ENCODE data around the gene EFCAB5. TPM values are rescaled to one million over a fixed set of nuclear protein-coding genes. Genes with fewer than 3 reads are reported as not detected.
"Not testable (repeated sequence)": the region's sequence is repeated elsewhere in the genome, so short reads cannot be mapped to it uniquely, and the experiment has no call there.

EFCAB5 gene
- total RNA-seq, 1 donor from 2014 or later: 0.37 TPM

DNA sequence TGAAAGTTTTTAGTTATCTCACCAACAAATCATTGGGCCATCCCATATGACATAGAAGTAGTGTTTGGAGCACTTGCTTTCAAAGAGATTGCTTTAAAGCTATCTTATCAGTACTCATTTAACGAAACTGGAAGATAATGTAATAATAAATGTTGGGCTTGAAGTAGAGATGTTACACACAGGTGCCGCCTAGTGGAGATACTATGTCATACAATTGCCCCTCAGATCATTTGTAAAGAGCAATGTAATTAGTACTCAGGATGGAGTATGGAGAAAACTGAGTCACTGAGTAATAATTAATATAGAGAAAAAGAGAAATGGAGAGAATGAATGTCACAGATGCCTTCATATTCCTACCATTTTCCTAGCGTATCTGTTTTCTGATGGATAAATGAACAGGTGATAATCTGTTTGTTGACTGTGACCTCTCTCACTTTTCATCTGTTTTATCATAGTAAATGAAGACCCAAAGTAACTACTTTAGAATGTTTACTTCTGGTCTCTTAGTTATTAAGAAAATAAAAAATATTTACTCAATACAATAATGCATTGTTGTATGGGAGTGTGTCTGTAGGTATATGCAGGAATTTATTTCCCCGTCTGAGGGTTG lies 80.4 kb downstream of the EFCAB5 start:
- Mint-ChIP-seq H3K27me3 (ENCODE audit: low read depth) (peaks cover 11% of the 10 kb centered on the region), H3K9me3 (ENCODE audit: low read depth) (no peaks in the 10 kb centered on the region), H3K27ac (ENCODE audit: unreplicated experiment) (no peak overlapping the region), H3K36me3 (ENCODE audit: low read depth) (no peaks in the 10 kb centered on the region), H3K4me3 (ENCODE audit: unreplicated experiment) (no peak overlapping the region), H3K4me1 (ENCODE audit: low read depth) (no peaks in the 10 kb centered on the region)
- DNase-seq (ENCODE audit: low spot score): no peak
- TF ChIP-seq, protein P1, sequence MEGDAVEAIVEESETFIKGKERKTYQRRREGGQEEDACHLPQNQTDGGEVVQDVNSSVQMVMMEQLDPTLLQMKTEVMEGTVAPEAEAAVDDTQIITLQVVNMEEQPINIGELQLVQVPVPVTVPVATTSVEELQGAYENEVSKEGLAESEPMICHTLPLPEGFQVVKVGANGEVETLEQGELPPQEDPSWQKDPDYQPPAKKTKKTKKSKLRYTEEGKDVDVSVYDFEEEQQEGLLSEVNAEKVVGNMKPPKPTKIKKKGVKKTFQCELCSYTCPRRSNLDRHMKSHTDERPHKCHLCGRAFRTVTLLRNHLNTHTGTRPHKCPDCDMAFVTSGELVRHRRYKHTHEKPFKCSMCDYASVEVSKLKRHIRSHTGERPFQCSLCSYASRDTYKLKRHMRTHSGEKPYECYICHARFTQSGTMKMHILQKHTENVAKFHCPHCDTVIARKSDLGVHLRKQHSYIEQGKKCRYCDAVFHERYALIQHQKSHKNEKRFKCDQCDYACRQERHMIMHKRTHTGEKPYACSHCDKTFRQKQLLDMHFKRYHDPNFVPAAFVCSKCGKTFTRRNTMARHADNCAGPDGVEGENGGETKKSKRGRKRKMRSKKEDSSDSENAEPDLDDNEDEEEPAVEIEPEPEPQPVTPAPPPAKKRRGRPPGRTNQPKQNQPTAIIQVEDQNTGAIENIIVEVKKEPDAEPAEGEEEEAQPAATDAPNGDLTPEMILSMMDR (IDR thresholded peaks at IDR 0.05): peak; percentile 92

DNA sequence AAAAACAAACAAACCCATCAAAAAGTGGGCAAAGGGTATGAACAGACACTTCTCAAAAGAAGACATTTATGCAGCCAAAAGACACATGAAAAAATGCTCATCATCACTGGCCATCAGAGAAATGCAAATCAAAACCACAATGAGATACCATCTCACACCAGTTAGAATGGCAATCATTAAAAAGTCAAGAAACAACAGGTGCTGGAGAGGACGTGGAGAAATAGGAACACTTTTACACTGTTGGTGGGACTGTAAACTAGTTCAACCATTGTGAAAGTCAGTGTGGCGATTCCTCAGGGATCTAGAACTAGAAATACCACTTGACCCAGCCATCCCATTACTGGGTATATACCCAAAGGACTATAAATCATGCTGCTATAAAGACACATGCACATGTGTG lies 83.9 kb downstream of the EFCAB5 start:
- not testable (repeated sequence) for H3K27ac Mint-ChIP-seq (ENCODE audit: unreplicated experiment); H3K4me1 Mint-ChIP-seq (ENCODE audit: low read depth); DNase-seq (ENCODE audit: low spot score); H3K4me3 Mint-ChIP-seq (ENCODE audit: unreplicated experiment); H3K9me3 Mint-ChIP-seq (ENCODE audit: low read depth); H3K36me3 Mint-ChIP-seq (ENCODE audit: low read depth); H3K27me3 Mint-ChIP-seq (ENCODE audit: low read depth)

GRCh38 chr17:30027676-30028075 lies 86.2 kb downstream of the EFCAB5 start:
- no peak overlapping the region for H3K4me3 Mint-ChIP-seq (ENCODE audit: unreplicated experiment)
- H3K4me1 Mint-ChIP-seq (ENCODE audit: low read depth): no peaks in the 10 kb centered on the region
- no peak overlapping the region for H3K27ac Mint-ChIP-seq (ENCODE audit: unreplicated experiment)
- H3K9me3 Mint-ChIP-seq (ENCODE audit: low read depth): no peaks in the 10 kb centered on the region
- no peaks in the 10 kb centered on the region for H3K36me3 Mint-ChIP-seq (ENCODE audit: low read depth)
- peaks cover under 1% of the 10 kb centered on the region for H3K27me3 Mint-ChIP-seq (ENCODE audit: low read depth)
- TF ChIP-seq, protein P1 (IDR thresholded peaks at IDR 0.05): no peak
- DNase-seq (ENCODE audit: low spot score): no peak

GRCh38 chr17:30031214-30031869 lies 89.9 kb downstream of the EFCAB5 start:
- no peak overlapping the region for H3K4me3 Mint-ChIP-seq (ENCODE audit: unreplicated experiment)
- H3K27me3 Mint-ChIP-seq (ENCODE audit: low read depth): peaks cover 8% of the 10 kb centered on the region
- H3K9me3 Mint-ChIP-seq (ENCODE audit: low read depth): no peaks in the 10 kb centered on the region

DNA sequence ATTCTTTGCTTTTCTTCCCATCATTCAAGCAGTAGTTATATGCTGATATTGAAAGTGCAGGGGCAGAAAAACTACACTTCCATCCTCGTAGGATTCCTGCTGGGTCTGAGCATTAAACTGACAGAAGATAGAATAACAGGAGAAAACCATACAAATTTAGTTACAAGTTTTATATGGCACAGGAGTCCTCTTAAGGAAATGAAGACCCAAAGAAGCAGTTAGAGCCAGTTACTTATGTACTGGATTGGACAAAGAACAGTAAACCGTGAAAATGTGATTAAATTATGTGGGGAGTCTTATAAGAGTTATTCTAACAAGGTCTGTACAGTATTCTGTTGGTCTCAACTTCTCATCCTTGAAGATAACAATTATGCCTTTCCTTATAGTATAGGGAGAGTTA lies 93.9 kb downstream of the EFCAB5 start:
- no peak for DNase-seq (ENCODE audit: low spot score)
- H3K9me3 Mint-ChIP-seq (ENCODE audit: low read depth): peaks cover 3% of the 10 kb centered on the region
- H3K4me1 Mint-ChIP-seq (ENCODE audit: low read depth): peaks cover under 1% of the 10 kb centered on the region
- no peaks in the 10 kb centered on the region for H3K36me3 Mint-ChIP-seq (ENCODE audit: low read depth)
- H3K4me3 Mint-ChIP-seq (ENCODE audit: unreplicated experiment): no peak overlapping the region
- no peak overlapping the region for H3K27ac Mint-ChIP-seq (ENCODE audit: unreplicated experiment)
- TF ChIP-seq, protein P1 (IDR thresholded peaks at IDR 0.05): no peak
- H3K27me3 Mint-ChIP-seq (ENCODE audit: low read depth): peaks cover 8% of the 10 kb centered on the region

More at GRCh38 chr17:30031214-30031869, 89.9 kb downstream of the EFCAB5 start:
- Mint-ChIP-seq H3K36me3 (ENCODE audit: low read depth) (no peaks in the 10 kb centered on the region), H3K27ac (ENCODE audit: unreplicated experiment) (no peak overlapping the region), H3K4me1 (ENCODE audit: low read depth) (no peaks in the 10 kb centered on the region)
- TF ChIP-seq, protein P1 (IDR thresholded peaks at IDR 0.05): no peak
- DNase-seq (ENCODE audit: low spot score): no peak

DNA sequence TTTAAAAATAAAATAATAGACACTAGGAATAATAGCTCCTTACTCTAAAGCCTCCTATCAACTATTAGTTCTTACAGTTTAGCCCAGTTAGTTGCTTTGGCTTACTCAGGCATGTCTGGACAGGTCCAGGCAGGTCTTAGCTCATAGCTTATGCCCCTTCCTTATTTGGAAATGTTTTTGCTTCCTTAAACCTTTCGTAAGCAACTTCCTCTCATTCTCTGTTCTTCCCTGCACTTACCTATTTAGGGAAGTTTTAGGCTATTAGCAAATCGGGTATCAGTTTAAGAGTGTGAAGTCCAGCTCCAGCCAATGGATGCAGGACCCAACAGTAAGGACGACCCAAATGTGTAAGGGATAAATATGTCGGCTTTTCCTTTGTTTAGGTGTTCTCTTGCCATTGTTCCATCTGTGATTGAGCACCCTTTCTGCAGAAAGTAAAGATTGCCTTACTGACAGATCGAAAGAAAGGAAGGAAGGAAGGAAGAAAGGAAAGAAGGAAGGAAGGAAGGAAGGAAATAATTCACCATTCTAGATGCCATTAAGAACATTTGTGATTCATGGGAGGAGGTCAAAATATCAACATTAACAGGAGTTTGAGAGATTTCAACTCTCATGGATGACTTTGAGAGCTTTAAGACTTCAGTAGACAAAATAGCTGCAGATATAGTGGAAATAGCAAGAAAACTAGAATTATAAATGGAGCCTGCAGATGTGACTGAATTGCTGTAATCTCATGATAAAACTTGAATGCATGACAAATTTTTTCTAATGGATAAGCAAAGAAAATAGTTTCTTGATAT lies 99.5 kb downstream of the EFCAB5 start:
- H3K4me3 Mint-ChIP-seq (ENCODE audit: unreplicated experiment); H3K27ac Mint-ChIP-seq (ENCODE audit: unreplicated experiment); H3K4me1 Mint-ChIP-seq (ENCODE audit: low read depth); DNase-seq (ENCODE audit: low spot score); H3K36me3 Mint-ChIP-seq (ENCODE audit: low read depth); H3K27me3 Mint-ChIP-seq (ENCODE audit: low read depth): not testable (repeated sequence)
- H3K9me3 Mint-ChIP-seq (ENCODE audit: low read depth): peaks cover 12% of the 10 kb centered on the region

Data from chondrocyte (in vitro differentiated cells).